Sigmoid colon (tissue), 4 donors: Measurements from ENCODE around the gene TLR9.

Experiments
- EP300 ChIP-seq, 4 donors: sonication (generic); formaldehyde crosslinking; IDR thresholded peaks; one replicate each; pipeline ENCODE4 v1.6.1; 2017; ENCODE audit warnings: antibody characterized with exemption in 4 of 4
- POLR2A ChIP-seq, 2 donors: fragments of 450-650 bp; IDR thresholded peaks; one replicate each; pipeline ENCODE4 v1.6.1; 2016; ENCODE audit warnings: antibody characterized with exemption in 2 of 2, mild to moderate bottlenecking in 2 of 2, moderate library complexity in 2 of 2
- POLR2AphosphoS5 ChIP-seq, 4 donors: sonication (generic); formaldehyde crosslinking; IDR thresholded peaks; one replicate each; pipeline ENCODE4 v1.6.1; 2017; ENCODE audit warnings: antibody characterized with exemption in 4 of 4
- TF ChIP-seq, protein P1 (sequence below), 4 experiments: fragments of 450-650 bp in 3 of 4; fragments of 200-600 bp in 1 of 4; IDR thresholded peaks; one replicate each; pipeline ENCODE4 v1.5.1; 2016 to 2019; ENCODE audit warnings: antibody characterized with exemption in 4 of 4, mild to moderate bottlenecking in 3 of 4, moderate library complexity in 2 of 4

DNA sequence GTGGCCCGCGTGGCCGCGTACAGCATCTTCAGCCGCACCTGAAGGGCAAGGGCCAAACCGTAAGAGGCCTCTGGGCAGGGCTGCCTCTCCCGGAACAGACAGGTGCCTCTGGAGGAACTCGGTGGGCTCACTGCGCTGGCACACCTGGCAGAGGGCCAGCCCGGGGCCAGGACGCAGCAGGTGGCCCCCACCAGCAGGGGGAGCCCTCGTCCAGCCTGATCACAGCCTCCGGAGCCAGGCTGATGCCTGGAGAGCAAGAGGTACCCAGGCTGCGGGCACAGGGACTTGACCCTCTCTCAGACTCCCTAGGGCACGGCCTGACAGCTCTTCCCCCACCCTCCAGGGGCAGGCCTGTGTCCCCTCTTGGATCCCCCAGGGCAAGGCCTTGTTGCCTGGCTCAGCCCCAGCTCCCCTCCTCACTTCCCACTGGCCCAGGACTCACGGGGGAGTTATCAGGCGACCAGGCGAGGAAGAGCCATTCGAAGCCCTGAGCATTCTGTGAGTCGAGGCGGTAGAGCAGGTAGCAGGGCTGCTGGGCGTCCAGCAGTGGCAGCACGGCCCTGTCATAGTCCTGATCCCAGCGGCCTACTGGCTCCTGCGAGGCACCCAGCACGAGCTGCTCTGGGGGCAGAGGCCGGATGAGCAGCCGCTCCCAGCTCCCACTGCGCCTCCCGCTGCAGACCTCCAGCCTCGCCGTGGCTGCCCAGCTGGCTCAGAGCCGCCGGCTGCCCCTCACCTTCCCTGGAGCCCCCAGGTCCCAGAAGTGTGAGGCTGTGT is 6.2 kb upstream of the TLR9 start:
- TF ChIP-seq EP300 (IDR thresholded peaks at IDR 0.05) (no peak), POLR2AphosphoS5 (IDR thresholded peaks at IDR 0.05) (peak in 3 of 4 donors; percentile 8 to 59 (median 36)), POLR2A (IDR thresholded peaks at IDR 0.05) (no peak)
- TF ChIP-seq, protein P1, sequence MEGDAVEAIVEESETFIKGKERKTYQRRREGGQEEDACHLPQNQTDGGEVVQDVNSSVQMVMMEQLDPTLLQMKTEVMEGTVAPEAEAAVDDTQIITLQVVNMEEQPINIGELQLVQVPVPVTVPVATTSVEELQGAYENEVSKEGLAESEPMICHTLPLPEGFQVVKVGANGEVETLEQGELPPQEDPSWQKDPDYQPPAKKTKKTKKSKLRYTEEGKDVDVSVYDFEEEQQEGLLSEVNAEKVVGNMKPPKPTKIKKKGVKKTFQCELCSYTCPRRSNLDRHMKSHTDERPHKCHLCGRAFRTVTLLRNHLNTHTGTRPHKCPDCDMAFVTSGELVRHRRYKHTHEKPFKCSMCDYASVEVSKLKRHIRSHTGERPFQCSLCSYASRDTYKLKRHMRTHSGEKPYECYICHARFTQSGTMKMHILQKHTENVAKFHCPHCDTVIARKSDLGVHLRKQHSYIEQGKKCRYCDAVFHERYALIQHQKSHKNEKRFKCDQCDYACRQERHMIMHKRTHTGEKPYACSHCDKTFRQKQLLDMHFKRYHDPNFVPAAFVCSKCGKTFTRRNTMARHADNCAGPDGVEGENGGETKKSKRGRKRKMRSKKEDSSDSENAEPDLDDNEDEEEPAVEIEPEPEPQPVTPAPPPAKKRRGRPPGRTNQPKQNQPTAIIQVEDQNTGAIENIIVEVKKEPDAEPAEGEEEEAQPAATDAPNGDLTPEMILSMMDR (IDR thresholded peaks at IDR 0.05), result peak; percentile 80 to 91 (median 84)
